ENCODE data around the gene ANO2. TPM values are rescaled to one million over a fixed set of nuclear protein-coding genes. Genes with fewer than 3 reads are reported as not detected.

ANO2 gene
- total RNA-seq, 4 donors from 2014 or later, result 1.4 to 3.3 (median 2.7) TPM; not detected in 1

DNA sequence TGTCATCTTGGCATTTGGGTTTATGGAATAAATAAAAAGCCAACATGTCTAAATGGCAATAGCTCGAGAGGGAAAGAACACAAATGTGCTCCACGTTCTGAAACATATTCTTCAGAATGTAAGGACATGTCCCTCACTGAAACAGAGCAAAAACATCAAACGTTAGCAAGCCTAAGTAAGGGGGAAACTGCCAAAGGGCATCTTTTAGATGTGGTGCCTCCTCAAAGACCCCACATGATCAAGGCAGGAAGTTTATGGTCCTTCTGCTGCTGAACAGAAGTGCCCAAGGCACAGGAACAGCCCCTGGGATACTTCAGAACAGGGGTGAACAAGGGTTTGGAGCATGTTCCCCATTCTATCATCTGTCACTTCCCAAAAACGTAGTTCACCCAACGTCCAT is 227.0 kb downstream of the ANO2 start:
- Histone ChIP-seq H3K27ac (no peak overlapping the region), H3K27me3 (no peaks in the 10 kb centered on the region), H3K9me3 (no peaks in the 10 kb centered on the region), H3K36me3 (no peaks in the 10 kb centered on the region), H3K4me1 (peaks cover 20 to 45% (median 28%) of the 10 kb centered on the region in 4 donors), H3K4me3 (no peak overlapping the region)
- in situ Hi-C loops (cut with MboI; ENCODE audit: low pct_ligation_motif_present in 1 of 4, low pct_unique_long_range_greater_than_20kb in 1 of 4, low sequenced_read_pairs in 3 of 4), result no loop called here
- WGBS, 2 donors (ENCODE audit: low coverage in 1 of 2), result 65 to 70% methylated on average over 4 to 5 of the region's 5 CpGs
- intact Hi-C loops (cut with DNase I; ENCODE audit: low total_unique reads), result no loop called here
- DNase-seq, result no peak
- TF ChIP-seq POLR2AphosphoS5 (IDR thresholded peaks at IDR 0.05) (no peak), CTCF (IDR thresholded peaks at IDR 0.05) (no peak), EP300 (IDR thresholded peaks at IDR 0.05; ENCODE audit: low read depth) (no peak), POLR2A (IDR thresholded peaks at IDR 0.05) (no peak)

GRCh38 chr12:5716976-5717375 is 228.1 kb downstream of the ANO2 start:
- Histone ChIP-seq H3K36me3 (no peaks in the 10 kb centered on the region), H3K4me3 (no peak overlapping the region), H3K27ac (peak overlapping the region in 1 of 4 donors; percentile 49), H3K9me3 (no peaks in the 10 kb centered on the region), H3K4me1 (peaks cover 20 to 45% (median 28%) of the 10 kb centered on the region in 4 donors), H3K27me3 (no peaks in the 10 kb centered on the region)
- intact Hi-C loops (cut with DNase I; ENCODE audit: low total_unique reads), result no loop called here
- WGBS, 2 donors (ENCODE audit: low coverage in 1 of 2), result 69% methylated on average over 3 of the region's 3 CpGs; no CpG with 5 or more reads in 1 of the 2 donors
- in situ Hi-C loops (cut with MboI; ENCODE audit: low pct_ligation_motif_present in 1 of 4, low pct_unique_long_range_greater_than_20kb in 1 of 4, low sequenced_read_pairs in 3 of 4), result no loop called here
- TF ChIP-seq EP300 (IDR thresholded peaks at IDR 0.05; ENCODE audit: low read depth) (no peak), POLR2A (IDR thresholded peaks at IDR 0.05) (no peak), CTCF (IDR thresholded peaks at IDR 0.05) (no peak)
- no peak for DNase-seq

- Histone ChIP-seq H3K27me3 (no peaks in the 10 kb centered on the region), H3K4me3 (no peak overlapping the region), H3K36me3 (no peaks in the 10 kb centered on the region), H3K27ac (peak overlapping the region in 2 of 4 donors; percentile 2 to 49), H3K4me1 (peaks cover 20 to 45% (median 28%) of the 10 kb centered on the region in 4 donors), H3K9me3 (no peaks in the 10 kb centered on the region)
- DNase-seq, result peak; percentile 13
- intact Hi-C loops (cut with DNase I; ENCODE audit: low total_unique reads) (no loop called here), in situ Hi-C loops (cut with MboI; ENCODE audit: low pct_ligation_motif_present in 1 of 4, low pct_unique_long_range_greater_than_20kb in 1 of 4, low sequenced_read_pairs in 3 of 4) (no loop called here)
- 29% methylated on average over 1 of the region's 1 CpG; no CpG with 5 or more reads in 1 of the 2 donors for WGBS, 2 donors (ENCODE audit: low coverage in 1 of 2)
- TF ChIP-seq CTCF (IDR thresholded peaks at IDR 0.05) (no peak), POLR2AphosphoS5 (IDR thresholded peaks at IDR 0.05) (peak in 1 of 3 donors; percentile 64), EP300 (IDR thresholded peaks at IDR 0.05; ENCODE audit: low read depth) (no peak), POLR2A (IDR thresholded peaks at IDR 0.05) (no peak)
Observed at GRCh38 chr12:5716201-5716600, 228.9 kb downstream of the ANO2 start.

GRCh38 chr12:5715021-5715420 is 230.0 kb downstream of the ANO2 start:
- Histone ChIP-seq H3K4me3 (no peak overlapping the region), H3K9me3 (no peaks in the 10 kb centered on the region), H3K27ac (peak overlapping the region; percentile 23 to 56 (median 50)), H3K4me1 (peaks cover 20 to 44% (median 28%) of the 10 kb centered on the region in 4 donors), H3K36me3 (no peaks in the 10 kb centered on the region), H3K27me3 (no peaks in the 10 kb centered on the region)
- TF ChIP-seq POLR2AphosphoS5 (IDR thresholded peaks at IDR 0.05), result peak in 1 of 3 donors; percentile 17
- TF ChIP-seq POLR2A (IDR thresholded peaks at IDR 0.05), result no peak
- intact Hi-C loops (cut with DNase I; ENCODE audit: low total_unique reads), result no loop called here
- in situ Hi-C loops (cut with MboI; ENCODE audit: low pct_ligation_motif_present in 1 of 4, low pct_unique_long_range_greater_than_20kb in 1 of 4, low sequenced_read_pairs in 3 of 4), result no loop called here
- peak; percentile 46 for DNase-seq
- WGBS, 2 donors (ENCODE audit: low coverage in 1 of 2), result 51% methylated on average over 4 of the region's 4 CpGs

- Histone ChIP-seq H3K4me1 (peaks cover 20 to 58% (median 33%) of the 10 kb centered on the region in 4 donors), H3K4me3 (no peak overlapping the region), H3K36me3 (no peaks in the 10 kb centered on the region), H3K27me3 (no peaks in the 10 kb centered on the region), H3K9me3 (no peaks in the 10 kb centered on the region), H3K27ac (peak overlapping the region in 2 of 4 donors; percentile 48 to 53)
- no peak for TF ChIP-seq POLR2A (IDR thresholded peaks at IDR 0.05)
- WGBS, 2 donors (ENCODE audit: low coverage in 1 of 2), result 55 to 87% methylated on average over 4 to 6 of the region's 6 CpGs
- intact Hi-C loops (cut with DNase I; ENCODE audit: low total_unique reads) (no loop called here), in situ Hi-C loops (cut with MboI; ENCODE audit: low pct_ligation_motif_present in 1 of 4, low pct_unique_long_range_greater_than_20kb in 1 of 4, low sequenced_read_pairs in 3 of 4) (no loop called here)
- DNase-seq, result no peak
Observed at GRCh38 chr12:5713599-5714081, 231.4 kb downstream of the ANO2 start.

Measured in transverse colon (tissue), 4 donors.